Activated T-cell treated with anti-CD3 and anti-CD28 coated beads, Interleukin-2, amount 50 U/mL, for 4 hours (primary cell): Measurements from ENCODE around the gene RGS6. TPM values are rescaled to one million over a fixed set of nuclear protein-coding genes. Genes with fewer than 3 reads are reported as not detected.

Source experiments
- ATAC-seq, 2 donors: fragments of 200-7000 bp; cut with Tn5 transposase; one replicate each; pipeline ENCODE4 v1.10.0; 2021
- DNase-seq: peaks from one replicate; pipeline ENCODE4 v3.0.0-alpha.2; 2020
- H3K27me3 Mint-ChIP-seq: one replicate; pipeline ENCODE4 v1.8.0; 2021; ENCODE audit warnings: low read depth, mixed read lengths
- H3K36me3 Mint-ChIP-seq: one replicate; pipeline ENCODE4 v1.8.0; 2022; ENCODE audit warnings: mixed read lengths; ENCODE audit not compliant: insufficient read depth
- H3K4me1 Mint-ChIP-seq: one replicate; pipeline ENCODE4 v1.8.0; 2021; ENCODE audit warnings: low read depth, mixed read lengths
- H3K4me3 Mint-ChIP-seq: one replicate; pipeline ENCODE4 v1.8.0; 2021; ENCODE audit warnings: mild to moderate bottlenecking, moderate library complexity, mixed read lengths
- H3K9me3 Mint-ChIP-seq: one replicate; pipeline ENCODE4 v1.8.0; 2021; ENCODE audit warnings: mixed read lengths
- total RNA-seq, 3 donors: library from RNA; stranded (reverse); gene quantifications; one replicate each; pipeline ENCODE4 v1.2.1, GENCODE V29; 2021

The RGS6 gene
- total RNA-seq, 3 donors from 2014 or later, result 0.03 TPM; not detected in 2

DNA sequence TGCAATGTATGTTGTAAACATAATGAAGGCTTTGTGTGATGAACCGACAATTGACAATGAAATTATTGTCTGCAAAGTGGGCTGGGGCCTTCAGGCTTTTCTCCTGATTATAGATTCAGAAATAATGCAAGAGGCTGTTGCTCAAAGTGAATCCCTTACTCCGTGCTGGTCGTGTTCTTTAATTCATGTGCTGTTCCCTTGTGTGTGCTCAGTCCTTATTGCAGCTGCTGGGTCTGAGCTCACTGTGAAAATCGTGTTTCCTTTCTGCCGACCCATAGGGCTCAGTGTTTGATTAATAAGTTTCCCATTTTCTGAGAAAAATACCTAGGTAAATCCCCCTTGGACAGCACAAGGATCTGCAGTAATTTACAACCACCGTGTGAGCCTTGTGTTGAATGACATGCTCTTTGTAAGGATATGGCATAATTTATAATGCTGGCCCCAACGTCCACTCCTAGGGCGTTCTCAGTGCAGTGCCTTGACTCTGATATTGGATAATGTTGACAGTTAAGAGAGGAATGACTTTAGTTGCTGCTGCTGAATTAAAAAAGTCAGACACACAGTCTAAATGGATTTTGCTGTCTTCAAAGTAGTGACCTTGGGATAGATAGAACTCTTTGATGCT lies 81.6 kb downstream of the RGS6 start:
- ATAC-seq (no peak), DNase-seq (no peak)
- H3K4me1 Mint-ChIP-seq, result no peaks in the 10 kb centered on the region
- H3K9me3 Mint-ChIP-seq, result no peaks in the 10 kb centered on the region
- H3K36me3 Mint-ChIP-seq, result no peaks in the 10 kb centered on the region
- peaks cover 13% of the 10 kb centered on the region for H3K27me3 Mint-ChIP-seq
- no peak overlapping the region for H3K4me3 Mint-ChIP-seq

DNA sequence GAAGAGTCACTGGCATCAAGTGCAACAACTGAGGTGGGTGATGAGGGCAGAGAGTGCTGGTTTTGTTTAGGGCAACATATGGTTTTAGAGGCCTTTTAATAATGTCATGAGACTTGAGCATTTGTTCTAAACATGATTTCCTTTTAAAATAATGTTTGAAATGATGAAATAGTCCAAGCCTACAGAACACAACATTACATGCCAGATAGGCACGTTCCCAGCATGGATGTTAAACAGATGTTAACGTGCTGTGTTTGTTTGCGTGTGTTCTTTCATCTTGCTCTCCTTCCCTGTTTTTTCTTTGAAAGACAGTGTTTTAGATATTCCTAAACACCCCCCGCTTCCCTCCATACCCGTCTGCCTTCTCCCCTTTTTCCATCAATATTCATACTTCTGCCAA lies 82.3 kb downstream of the RGS6 start:
- no peaks in the 10 kb centered on the region for H3K4me1 Mint-ChIP-seq
- H3K36me3 Mint-ChIP-seq, result no peaks in the 10 kb centered on the region
- no peak for ATAC-seq
- no peaks in the 10 kb centered on the region for H3K9me3 Mint-ChIP-seq
- no peak for DNase-seq
- peaks cover 16% of the 10 kb centered on the region for H3K27me3 Mint-ChIP-seq
- H3K4me3 Mint-ChIP-seq, result no peak overlapping the region

DNA sequence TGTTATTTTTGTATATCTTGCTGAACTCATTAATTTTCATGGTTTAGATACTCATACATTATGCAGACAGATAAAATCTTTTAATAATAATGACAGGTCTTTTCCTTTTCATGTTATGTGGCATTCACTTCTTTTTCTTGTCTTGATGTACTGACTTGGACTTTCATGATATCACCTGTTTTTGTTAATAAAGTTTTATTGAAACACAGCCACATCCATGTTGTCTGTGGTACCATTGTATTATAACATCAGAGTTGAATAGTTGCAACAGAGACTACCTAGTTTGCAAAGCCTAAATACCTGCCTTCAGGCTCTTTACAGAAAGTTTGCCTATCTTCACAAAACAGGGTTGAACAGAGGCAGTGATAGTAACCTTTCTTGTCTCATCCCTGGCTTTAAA lies 85.1 kb downstream of the RGS6 start:
- Mint-ChIP-seq H3K9me3 (no peaks in the 10 kb centered on the region), H3K4me1 (no peaks in the 10 kb centered on the region), H3K36me3 (no peaks in the 10 kb centered on the region), H3K27me3 (peaks cover 26% of the 10 kb centered on the region), H3K4me3 (no peak overlapping the region)
- no peak for DNase-seq
- ATAC-seq, result no peak

DNA sequence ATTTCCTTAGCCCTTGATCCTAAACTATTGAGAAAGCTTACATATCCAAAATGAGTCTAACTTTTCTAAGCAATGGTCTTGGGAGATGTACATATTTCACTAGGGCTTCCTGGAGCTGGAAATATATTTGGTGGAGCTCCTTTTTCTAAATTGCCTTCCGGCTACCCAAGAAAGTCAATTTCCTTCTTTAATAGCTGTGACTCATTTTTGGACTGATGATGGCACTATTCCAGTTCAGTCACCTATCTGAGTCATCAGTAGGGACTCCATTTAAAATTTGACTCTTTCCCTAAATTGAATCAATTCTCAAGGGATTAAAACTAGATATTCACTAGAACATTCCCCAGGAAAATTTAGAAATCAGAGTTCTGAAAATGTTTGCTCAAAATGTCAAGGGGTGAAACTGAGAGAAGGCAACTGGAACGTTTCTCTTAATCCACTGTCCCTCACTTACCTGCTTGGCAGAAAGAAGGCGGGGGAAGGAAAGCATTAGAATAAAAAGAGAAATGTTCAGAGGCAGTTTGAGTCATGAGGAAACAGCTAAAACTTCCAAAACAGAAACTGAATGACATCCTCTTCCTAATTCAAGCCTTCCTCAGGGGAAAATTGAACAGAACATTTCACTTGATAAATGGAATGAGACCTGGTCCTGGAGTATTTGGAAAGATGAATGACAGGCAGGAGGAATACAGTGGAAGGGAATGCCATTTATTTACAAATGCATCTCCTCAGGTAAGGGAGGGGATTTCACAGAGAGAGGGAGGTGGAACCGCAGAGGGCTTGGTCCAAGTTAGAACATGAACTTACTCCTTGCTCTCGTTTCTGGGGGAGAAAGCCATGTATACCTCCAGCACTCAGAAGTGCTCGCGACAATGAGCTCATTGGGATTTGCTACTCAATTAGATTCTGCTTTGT lies 91.2 kb downstream of the RGS6 start:
- no peaks in the 10 kb centered on the region for H3K36me3 Mint-ChIP-seq
- H3K4me1 Mint-ChIP-seq, result peaks cover 5% of the 10 kb centered on the region
- no peak overlapping the region for H3K4me3 Mint-ChIP-seq
- no peaks in the 10 kb centered on the region for H3K9me3 Mint-ChIP-seq
- ATAC-seq (no peak), DNase-seq (no peak)
- H3K27me3 Mint-ChIP-seq, result peaks cover 39% of the 10 kb centered on the region

DNA sequence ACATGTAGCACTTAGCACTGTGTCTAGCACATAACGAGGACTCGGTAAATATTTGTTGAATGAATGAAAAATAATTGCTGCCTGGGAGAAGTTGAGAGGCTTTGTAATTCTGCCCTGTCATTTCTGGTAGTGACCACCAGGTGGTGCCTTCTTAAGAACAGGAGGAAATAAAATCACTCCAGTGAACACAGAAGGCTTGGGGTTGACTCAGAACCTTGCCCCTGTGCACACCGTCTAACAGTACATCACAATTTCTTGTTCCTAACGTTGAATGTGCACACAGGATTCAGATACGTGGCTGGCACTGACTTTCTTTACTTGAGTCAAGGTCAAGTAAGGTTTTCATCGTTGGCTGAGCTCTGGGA lies 91.8 kb downstream of the RGS6 start:
- peak; percentile 60 to 69 for ATAC-seq
- peaks cover 5% of the 10 kb centered on the region for H3K4me1 Mint-ChIP-seq
- no peak overlapping the region for H3K4me3 Mint-ChIP-seq
- no peaks in the 10 kb centered on the region for H3K36me3 Mint-ChIP-seq
- H3K27me3 Mint-ChIP-seq, result peaks cover 39% of the 10 kb centered on the region
- peak; percentile 11 for DNase-seq
- no peaks in the 10 kb centered on the region for H3K9me3 Mint-ChIP-seq

DNA sequence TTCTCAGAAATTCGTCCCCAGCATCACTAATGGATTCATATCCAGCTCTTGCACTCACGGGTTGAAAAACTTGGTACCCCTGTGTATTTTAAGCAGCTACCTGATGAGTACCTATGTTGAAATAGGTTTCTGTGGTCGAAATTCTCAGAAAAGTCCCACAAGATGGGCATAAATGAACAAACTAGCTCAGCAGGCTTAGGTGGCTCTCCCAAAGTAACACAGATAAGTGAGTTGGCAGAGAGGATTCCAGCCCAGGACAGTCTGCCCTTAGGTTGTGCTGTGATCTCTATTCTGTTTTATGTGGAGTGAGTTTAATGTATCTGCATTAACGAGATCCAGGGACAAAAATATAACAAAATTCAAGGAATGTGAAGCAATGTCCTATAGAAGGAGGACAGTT lies 92.3 kb downstream of the RGS6 start:
- no peaks in the 10 kb centered on the region for H3K9me3 Mint-ChIP-seq
- H3K4me3 Mint-ChIP-seq, result no peak overlapping the region
- H3K4me1 Mint-ChIP-seq, result peaks cover 5% of the 10 kb centered on the region
- no peaks in the 10 kb centered on the region for H3K36me3 Mint-ChIP-seq
- ATAC-seq, result no peak
- no peak for DNase-seq
- H3K27me3 Mint-ChIP-seq, result peaks cover 37% of the 10 kb centered on the region

DNA sequence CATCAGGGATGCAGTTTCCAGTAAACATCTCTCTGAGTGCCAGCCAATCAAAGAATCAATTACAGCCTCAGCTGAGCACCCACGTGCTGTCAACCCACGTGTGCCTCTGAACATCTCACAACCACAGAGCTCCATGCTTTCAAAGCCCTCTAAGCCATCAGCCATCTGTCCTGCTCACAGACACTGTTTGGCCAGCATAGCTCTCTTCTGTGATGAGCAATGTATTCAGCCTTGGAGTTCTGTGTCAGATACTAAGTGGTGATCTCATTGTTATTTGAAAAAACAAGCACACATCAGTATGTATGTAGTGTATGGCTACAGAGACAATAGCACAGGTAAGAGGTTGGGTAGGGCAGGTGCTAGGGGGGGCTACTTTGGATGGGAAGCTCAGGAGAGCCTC lies 94.3 kb downstream of the RGS6 start:
- DNase-seq, result no peak
- Mint-ChIP-seq H3K9me3 (peaks cover 8% of the 10 kb centered on the region), H3K4me1 (peaks cover 5% of the 10 kb centered on the region), H3K36me3 (no peaks in the 10 kb centered on the region), H3K27me3 (peaks cover 28% of the 10 kb centered on the region), H3K4me3 (no peak overlapping the region)
- ATAC-seq, result no peak

DNA sequence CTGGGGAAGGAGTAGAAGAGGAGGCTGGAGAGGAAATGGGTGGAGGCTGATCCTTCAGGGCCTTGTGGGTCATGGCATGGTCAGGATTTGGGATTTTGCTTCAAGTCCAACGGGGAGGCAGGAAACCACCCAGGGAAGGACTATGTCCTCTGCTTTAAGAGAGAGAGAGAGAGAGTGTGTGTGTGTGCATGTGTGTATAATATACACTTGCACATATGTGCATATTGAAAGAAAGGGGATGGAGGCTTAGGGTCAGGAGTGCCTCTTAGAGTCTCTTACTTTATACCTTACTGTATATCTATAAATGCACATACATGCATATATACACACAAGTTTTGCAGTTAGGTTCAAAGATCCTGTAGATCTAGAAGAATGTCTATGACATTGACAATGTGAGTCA lies 94.8 kb downstream of the RGS6 start:
- Mint-ChIP-seq H3K36me3 (no peaks in the 10 kb centered on the region), H3K4me3 (no peak overlapping the region), H3K27me3 (peaks cover 24% of the 10 kb centered on the region), H3K9me3 (peaks cover 8% of the 10 kb centered on the region), H3K4me1 (peaks cover 5% of the 10 kb centered on the region)
- DNase-seq, result no peak
- no peak for ATAC-seq

DNA sequence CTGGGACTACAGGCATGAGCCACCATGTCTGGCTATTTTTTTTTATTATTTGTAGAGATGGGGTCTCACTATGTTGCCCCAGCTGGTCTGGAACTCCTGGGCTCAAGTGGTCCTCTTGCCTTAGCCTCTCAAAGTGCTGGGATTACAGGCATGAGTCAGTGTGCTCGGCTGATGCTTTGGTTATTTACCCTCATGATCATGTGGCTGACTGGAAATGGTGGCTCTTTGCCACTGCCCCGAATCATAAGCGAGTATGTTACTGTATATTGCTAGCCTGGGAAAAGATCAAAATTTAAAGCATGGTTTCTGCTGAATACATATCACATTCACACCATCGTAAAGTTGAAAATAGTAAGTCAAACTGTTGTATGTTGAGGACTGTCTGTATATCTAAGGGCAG lies 101.1 kb downstream of the RGS6 start:
- ATAC-seq (no peak), DNase-seq (no peak)
- Mint-ChIP-seq H3K27me3 (peaks cover 8% of the 10 kb centered on the region), H3K4me1 (no peaks in the 10 kb centered on the region), H3K9me3 (peaks cover 8% of the 10 kb centered on the region), H3K4me3 (no peak overlapping the region), H3K36me3 (no peaks in the 10 kb centered on the region)

DNA sequence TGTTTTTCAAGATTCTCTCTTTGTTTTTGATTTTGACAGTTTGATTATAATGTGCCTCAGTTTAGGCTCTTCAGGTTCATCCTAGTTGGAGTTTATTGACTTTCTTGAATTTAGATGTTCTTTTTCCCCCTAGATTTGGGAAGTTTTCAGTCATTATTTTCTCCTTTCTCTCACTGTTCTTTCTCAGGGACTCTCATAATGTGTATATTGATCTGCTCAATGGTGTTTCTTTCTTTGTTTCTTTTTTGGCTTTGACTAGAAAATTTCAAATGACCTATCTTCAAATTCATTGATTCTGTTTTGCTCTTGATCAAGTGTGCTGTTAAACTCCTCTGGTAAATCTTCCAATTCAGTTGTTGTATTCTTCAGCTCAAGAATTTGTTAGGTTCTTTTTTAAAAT lies 108.3 kb downstream of the RGS6 start:
- Mint-ChIP-seq H3K27me3 (peaks cover 36% of the 10 kb centered on the region), H3K4me3 (no peak overlapping the region), H3K4me1 (no peaks in the 10 kb centered on the region), H3K36me3 (no peaks in the 10 kb centered on the region), H3K9me3 (peaks cover 21% of the 10 kb centered on the region)
- ATAC-seq (no peak), DNase-seq (no peak)

DNA sequence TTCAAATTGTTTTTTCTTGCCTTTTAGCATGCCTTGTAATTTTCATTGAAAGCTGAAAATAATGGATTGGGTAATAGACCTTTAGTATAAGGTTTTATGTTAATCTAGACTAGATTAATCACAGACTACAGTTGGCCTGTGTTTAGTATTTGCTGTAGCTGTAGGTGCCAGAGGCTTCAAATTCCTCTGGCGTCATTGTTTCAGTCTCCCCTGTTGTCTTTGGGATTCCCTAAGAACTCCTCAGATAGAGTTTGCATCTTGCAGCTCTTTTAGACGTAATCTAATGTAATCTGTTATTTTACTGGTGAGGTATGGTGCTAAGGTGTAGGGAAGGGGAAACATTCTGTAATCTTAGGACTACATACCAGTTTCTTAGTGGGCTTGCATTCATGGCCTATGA lies 113.0 kb downstream of the RGS6 start:
- ATAC-seq (no peak), DNase-seq (no peak)
- Mint-ChIP-seq H3K9me3 (peaks cover 20% of the 10 kb centered on the region), H3K36me3 (no peaks in the 10 kb centered on the region), H3K4me1 (peaks cover 6% of the 10 kb centered on the region), H3K27me3 (peaks cover 37% of the 10 kb centered on the region), H3K4me3 (no peak overlapping the region)

DNA sequence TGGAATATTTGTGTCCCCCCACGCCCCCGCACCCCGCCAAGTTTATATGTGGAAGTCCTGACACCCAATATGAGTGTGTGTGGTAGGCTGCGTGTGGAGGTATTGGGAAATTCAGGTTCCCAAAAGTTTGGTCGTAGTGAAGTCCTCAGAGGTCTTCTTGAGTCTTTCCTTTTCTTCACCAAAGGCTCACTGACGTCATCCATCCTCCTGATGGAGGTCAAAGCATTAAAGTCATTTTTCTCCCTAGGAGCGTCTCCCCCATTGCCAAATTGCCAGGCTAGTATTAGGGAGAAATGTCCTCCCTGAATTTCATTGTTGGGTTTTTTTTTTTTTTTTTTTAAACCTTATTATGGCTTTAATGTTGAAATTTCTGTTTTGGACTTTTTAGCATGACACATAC lies 113.7 kb downstream of the RGS6 start:
- Mint-ChIP-seq H3K27me3 (peaks cover 36% of the 10 kb centered on the region), H3K36me3 (no peaks in the 10 kb centered on the region), H3K4me3 (no peak overlapping the region), H3K4me1 (peaks cover 6% of the 10 kb centered on the region), H3K9me3 (peaks cover 14% of the 10 kb centered on the region)
- no peak for DNase-seq
- no peak for ATAC-seq

DNA sequence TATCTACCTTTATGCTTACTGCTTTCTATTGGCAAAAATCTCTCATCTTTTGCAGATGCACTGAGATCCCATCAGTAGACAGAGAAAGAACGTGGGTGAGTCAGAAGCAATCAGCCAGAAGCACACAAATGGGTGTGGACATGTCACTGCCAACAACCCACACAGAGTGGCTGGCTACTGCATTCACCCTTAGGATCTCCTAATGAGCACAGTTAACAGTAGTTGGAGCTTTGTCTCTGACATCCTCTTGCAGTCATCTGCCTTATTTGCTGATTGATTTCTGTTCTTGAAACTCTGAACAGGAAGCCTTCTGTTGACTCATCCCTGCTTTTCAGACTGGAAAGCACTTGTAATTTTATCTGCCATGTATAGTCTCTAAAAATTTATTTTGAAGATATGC lies 117.2 kb downstream of the RGS6 start:
- Mint-ChIP-seq H3K4me3 (no peak overlapping the region), H3K4me1 (peaks cover 6% of the 10 kb centered on the region), H3K27me3 (peaks cover 27% of the 10 kb centered on the region), H3K9me3 (no peaks in the 10 kb centered on the region), H3K36me3 (no peaks in the 10 kb centered on the region)
- DNase-seq (no peak), ATAC-seq (peak; percentile 97 to 99)

DNA sequence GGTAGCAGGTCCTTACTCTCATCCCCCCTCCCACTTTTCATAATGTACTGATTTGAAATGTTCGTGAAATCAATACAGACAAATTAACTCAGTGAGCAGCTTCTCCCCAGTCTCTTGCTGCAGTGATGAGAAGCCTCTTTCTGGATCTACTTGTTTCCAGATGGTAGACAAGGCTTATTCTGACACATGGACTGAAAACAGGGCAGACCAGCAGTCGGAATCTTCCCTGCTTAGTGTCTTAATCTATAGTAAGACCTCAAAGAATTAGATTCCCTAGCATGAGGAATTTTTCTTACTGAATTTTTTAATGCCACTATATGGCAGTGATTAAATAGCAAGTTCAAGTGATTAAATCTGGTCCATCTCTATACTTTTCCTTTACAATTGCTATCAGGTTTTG lies 120.1 kb downstream of the RGS6 start:
- no peaks in the 10 kb centered on the region for H3K36me3 Mint-ChIP-seq
- H3K9me3 Mint-ChIP-seq, result no peaks in the 10 kb centered on the region
- H3K4me1 Mint-ChIP-seq, result peaks cover 6% of the 10 kb centered on the region
- no peak for DNase-seq
- ATAC-seq, result no peak
- peaks cover 14% of the 10 kb centered on the region for H3K27me3 Mint-ChIP-seq
- H3K4me3 Mint-ChIP-seq, result no peak overlapping the region

DNA sequence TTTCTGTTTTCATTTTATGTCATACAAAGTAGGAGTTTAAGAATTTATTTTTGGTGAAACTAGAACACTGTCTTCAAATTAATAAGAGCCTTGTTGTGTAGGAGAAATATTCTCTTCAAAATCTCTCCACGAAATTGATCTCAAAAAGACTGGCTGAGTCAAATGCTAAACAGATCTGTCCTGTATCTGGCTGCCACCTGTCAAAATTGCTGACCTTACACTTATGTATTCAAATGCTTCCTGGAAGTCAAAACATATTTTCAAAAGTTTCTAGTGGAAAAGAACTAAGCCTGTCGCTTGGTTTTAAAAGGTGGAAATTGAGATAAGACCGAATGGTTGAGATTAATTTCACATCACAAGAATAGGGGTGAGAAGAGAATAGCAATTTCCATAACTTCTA lies 121.4 kb downstream of the RGS6 start:
- Mint-ChIP-seq H3K27me3 (peaks cover 14% of the 10 kb centered on the region), H3K4me3 (no peak overlapping the region), H3K4me1 (peaks cover 6% of the 10 kb centered on the region), H3K36me3 (no peaks in the 10 kb centered on the region), H3K9me3 (no peaks in the 10 kb centered on the region)
- DNase-seq (no peak), ATAC-seq (no peak)
